GM23338 (cell line): ENCODE results near the gene FHL2. TPM values are rescaled to one million over a fixed set of nuclear protein-coding genes. Genes with fewer than 3 reads are reported as not detected.

Source experiments
- ATAC-seq: fragments of 200-7000 bp; cut with Tn5 transposase; 3 replicates; pipeline ENCODE4 v1.9.1; 2020
- DNase-seq: peaks from one replicate; pipeline ENCODE4 v3.0.0-alpha.2; 2015; ENCODE audit warnings: low spot score
- H2AFZ ChIP-seq: fragments of 200-600 bp; sonication (generic); 2 replicates; pipeline ENCODE4 v1.8.0; 2016; ENCODE audit warnings: antibody characterized with exemption, mild to moderate bottlenecking, moderate library complexity
- H3F3A ChIP-seq: fragments of 200-600 bp; sonication (generic); replicated peaks from 2 replicates; pipeline ENCODE4 v1.8.0; 2017; ENCODE audit warnings: antibody characterized with exemption, mixed run types, low read depth
- H3K27ac ChIP-seq: fragments of 200-600 bp; sonication (generic); 2 replicates; pipeline ENCODE4 v1.6.1; 2016; ENCODE audit warnings: low read depth
- H3K27me3 ChIP-seq: fragments of 200-600 bp; sonication (generic); 2 replicates; pipeline ENCODE4 v1.8.0; 2016; ENCODE audit warnings: mild to moderate bottlenecking, mixed run types, moderate library complexity; ENCODE audit not compliant: insufficient read depth
- H3K36me3 ChIP-seq: fragments of 200-600 bp; sonication (generic); 2 replicates; pipeline ENCODE4 v1.8.0; 2016; ENCODE audit warnings: mild to moderate bottlenecking; ENCODE audit not compliant: insufficient read depth
- H3K4me1 ChIP-seq: fragments of 200-600 bp; sonication (generic); 2 replicates; pipeline ENCODE4 v1.8.0; 2016; ENCODE audit warnings: mild to moderate bottlenecking, moderate library complexity; ENCODE audit not compliant: insufficient read depth
- H3K4me2 ChIP-seq: fragments of 200-600 bp; sonication (generic); 2 replicates; pipeline ENCODE4 v1.7.1; 2017; ENCODE audit warnings: mixed run types
- H3K4me3 ChIP-seq: fragments of 200-600 bp; sonication (generic); 2 replicates; pipeline ENCODE4 v1.6.1; 2016; ENCODE audit warnings: mixed run types
- H3K79me2 ChIP-seq: fragments of 200-600 bp; sonication (generic); replicated peaks from 2 replicates; pipeline ENCODE4 v1.8.0; 2017; ENCODE audit warnings: mild to moderate bottlenecking; ENCODE audit not compliant: insufficient read depth
- H3K9me2 ChIP-seq: fragments of 200-600 bp; sonication (generic); 2 replicates; pipeline ENCODE4 v1.8.0; 2017; ENCODE audit not compliant: insufficient read depth
- H4K20me1 ChIP-seq: fragments of 200-600 bp; sonication (generic); replicated peaks from 2 replicates; pipeline ENCODE4 v1.8.0; 2017; ENCODE audit warnings: mild to moderate bottlenecking; ENCODE audit not compliant: insufficient read depth
- H3K27ac Mint-ChIP-seq: 2 replicates; pipeline ENCODE4 v1.8.0; 2020; ENCODE audit warnings: inconsistent platforms, mild to moderate bottlenecking, moderate library complexity, mixed read lengths
- H3K27me3 Mint-ChIP-seq: 3 replicates; pipeline ENCODE4 v1.8.0; 2022; ENCODE audit warnings: low read depth, mild to moderate bottlenecking, moderate library complexity, mixed read lengths, inconsistent platforms; ENCODE audit not compliant: insufficient read depth, poor library complexity
- H3K36me3 Mint-ChIP-seq: 3 replicates; pipeline ENCODE4 v1.8.0; 2021; ENCODE audit warnings: low read depth, mild to moderate bottlenecking, inconsistent platforms, moderate library complexity, mixed read lengths
- H3K4me1 Mint-ChIP-seq: 3 replicates; pipeline ENCODE4 v1.8.0; 2020; ENCODE audit warnings: mild to moderate bottlenecking, inconsistent platforms, mixed read lengths
- H3K4me3 Mint-ChIP-seq: 3 replicates; pipeline ENCODE4 v1.8.0; 2021; ENCODE audit warnings: moderate library complexity, mild to moderate bottlenecking, inconsistent platforms, mixed read lengths
- H3K9me3 Mint-ChIP-seq: 3 replicates; pipeline ENCODE4 v1.8.0; 2020; ENCODE audit warnings: moderate library complexity, mild to moderate bottlenecking, inconsistent platforms, mixed read lengths
- CTCF ChIP-seq, 2 experiments: fragments of 200-600 bp in 1 of 2; sonication (generic) in 1 of 2; conservative IDR thresholded peaks; 2 replicates each; pipeline versions ENCODE4 v1.5.1 to v1.6.1; 2016 to 2017; ENCODE audit warnings: antibody characterized with exemption in 2 of 2, low read depth in 2 of 2, mild to moderate bottlenecking in 2 of 2, moderate library complexity in 1 of 2
- ETS1 ChIP-seq: IDR thresholded peaks from 2 replicates; pipeline ENCODE4 v1.6.1; 2016; ENCODE audit warnings: antibody characterized with exemption
- EZH2 ChIP-seq: fragments of 200-600 bp; sonication (generic); IDR thresholded peaks from one replicate; pipeline ENCODE4 v1.8.0; 2017; ENCODE audit warnings: antibody characterized with exemption, mild to moderate bottlenecking, low read depth; ENCODE audit not compliant: unreplicated experiment
- EZH2phosphoT487 ChIP-seq: fragments of 200-600 bp; sonication (generic); IDR thresholded peaks from one replicate; pipeline ENCODE4 v1.8.1; 2018; ENCODE audit warnings: antibody characterized with exemption; ENCODE audit not compliant: unreplicated experiment
- JUNB ChIP-seq: IDR thresholded peaks from one replicate; pipeline ENCODE4 v1.6.1; 2016; ENCODE audit warnings: antibody characterized with exemption; ENCODE audit not compliant: unreplicated experiment
- REST ChIP-seq: IDR thresholded peaks from one replicate; pipeline ENCODE4 v1.6.1; 2018; ENCODE audit warnings: antibody characterized with exemption; ENCODE audit not compliant: unreplicated experiment
- polyA plus RNA-seq: library from polyadenylated mRNA; unstranded; fragments of >200 nt; fragmentation: Nextera tagmentation; extraction: Ambion mirVana; gene quantifications from 2 replicates; pipeline ENCODE4 v1.2.1, GENCODE V29; 2016
- total RNA-seq: library from RNA; depleted of rRNA; stranded (reverse); fragments of >200 nt; shearing (Covaris generic); gene quantifications from 2 replicates; pipeline ENCODE4 v1.2.3, GENCODE V29; 2014

FHL2 gene
- total and polyA plus RNA-seq, 2 experiments from 2014 or later = 29.0 to 30.9 TPM

- Histone ChIP-seq H3F3A (no peaks in the 10 kb centered on the region), H3K4me1 (peaks cover 5% of the 10 kb centered on the region), H3K79me2 (no peaks in the 10 kb centered on the region), H4K20me1 (no peaks in the 10 kb centered on the region), H3K27me3 (peaks cover 3% of the 10 kb centered on the region; the same call in 1 of the 2 replicates), H3K36me3 (no peaks in the 10 kb centered on the region), H3K27ac (no peak overlapping the region), H2AFZ (peak overlapping the region; percentile 83; the same call in 1 of the 2 replicates), H3K9me2 (no peaks in the 10 kb centered on the region), H3K4me2 (no peak overlapping the region), H3K4me3 (no peak overlapping the region)
- DNase-seq (no peak), ATAC-seq (no peak)
- no peak overlapping the region for H3K27ac Mint-ChIP-seq
- H3K9me3 Mint-ChIP-seq = no peaks in the 10 kb centered on the region
- H3K4me3 Mint-ChIP-seq = no peak overlapping the region
- H3K4me1 Mint-ChIP-seq = peaks cover 14% of the 10 kb centered on the region
- TF ChIP-seq EZH2 = no peak
- TF ChIP-seq JUNB = no peak
- TF ChIP-seq ETS1 = no peak
- peaks cover 9% of the 10 kb centered on the region for H3K27me3 Mint-ChIP-seq
- H3K36me3 Mint-ChIP-seq = no peaks in the 10 kb centered on the region
Measured at GRCh38 chr2:105405291-105405690, 6.4 kb upstream of the FHL2 start.

- no peak overlapping the region for H3K4me3 Mint-ChIP-seq
- Histone ChIP-seq H3K27ac (no peak overlapping the region), H3K4me3 (no peak overlapping the region), H3K4me2 (no peak overlapping the region), H3K4me1 (peaks cover 5% of the 10 kb centered on the region), H3K79me2 (no peaks in the 10 kb centered on the region), H2AFZ (peak overlapping the region; percentile 83), H3K27me3 (peaks cover 8% of the 10 kb centered on the region), H4K20me1 (no peaks in the 10 kb centered on the region), H3F3A (peaks cover 3% of the 10 kb centered on the region; the same call in 1 of the 2 replicates), H3K9me2 (no peaks in the 10 kb centered on the region), H3K36me3 (no peaks in the 10 kb centered on the region)
- TF ChIP-seq EZH2phosphoT487 = no peak
- peaks cover 3% of the 10 kb centered on the region; the same call in 1 of the 3 replicates for H3K36me3 Mint-ChIP-seq
- H3K9me3 Mint-ChIP-seq = peaks cover 2% of the 10 kb centered on the region; the same call in 2 of the 3 replicates
- H3K4me1 Mint-ChIP-seq = peaks cover 14% of the 10 kb centered on the region
- ATAC-seq = no peak
- no peak for DNase-seq
- no peak overlapping the region for H3K27ac Mint-ChIP-seq
- peaks cover 14% of the 10 kb centered on the region for H3K27me3 Mint-ChIP-seq
Measured at GRCh38 chr2:105404736-105405135, 5.9 kb upstream of the FHL2 start.

- no peak overlapping the region for H3K4me3 ChIP-seq
- no peaks in the 10 kb centered on the region for H4K20me1 ChIP-seq
- TF ChIP-seq CTCF (conservative IDR thresholded peaks at IDR 0.05; ENCODE audit: low read depth in 2 of 2) = peak; percentile 57 to 69
- TF ChIP-seq REST = no peak
- no peak for TF ChIP-seq EZH2phosphoT487
- H3K27ac Mint-ChIP-seq = no peak overlapping the region
- no peaks in the 10 kb centered on the region for H3K9me2 ChIP-seq
- no peaks in the 10 kb centered on the region for H3K79me2 ChIP-seq
- H3K9me3 Mint-ChIP-seq = peaks cover 6% of the 10 kb centered on the region; the same call in 2 of the 3 replicates
- H3K4me2 ChIP-seq = no peak overlapping the region
- H3K4me1 ChIP-seq = peaks cover 5% of the 10 kb centered on the region
- peak overlapping the region; percentile 83 for H2AFZ ChIP-seq
- H3K36me3 ChIP-seq = no peaks in the 10 kb centered on the region
- peaks cover 15% of the 10 kb centered on the region for H3K27me3 ChIP-seq
- DNase-seq (peak; percentile 59), ATAC-seq (peak; percentile 58)
- H3K36me3 Mint-ChIP-seq = peaks cover 7% of the 10 kb centered on the region; the same call in 2 of the 3 replicates
- H3F3A ChIP-seq = peaks cover 4% of the 10 kb centered on the region; the same call in 1 of the 2 replicates
- peaks cover 21% of the 10 kb centered on the region for H3K27me3 Mint-ChIP-seq
- peaks cover 14% of the 10 kb centered on the region for H3K4me1 Mint-ChIP-seq
- H3K4me3 Mint-ChIP-seq = no peak overlapping the region
- no peak overlapping the region for H3K27ac ChIP-seq
Measured at GRCh38 chr2:105403783-105404698, 5.2 kb upstream of the FHL2 start.
